Activated CD4-positive, alpha-beta memory T cell treated with anti-CD3 and anti-CD28 coated beads, Interleukin-2, amount 10 ng/mL, durations not matched to agents 7 days and 5 days (primary cell): ENCODE measurements around the gene AGBL3. TPM values are rescaled to one million over a fixed set of nuclear protein-coding genes. Genes with fewer than 3 reads are reported as not detected.
A peak's percentile ranks its signal among the peaks of the same experiment; 100 is the strongest.

ENCODE experiments used
- CTCF ChIA-PET: fragments of 350-600 bp; sonication (Branson Sonifier 250); formaldehyde crosslinking; loops from one replicate; lab custom pipeline; 2021; ENCODE audit warnings: antibody characterized with exemption, inconsistent platforms; lab: Charles Lee
- POLR2A ChIA-PET: fragments of 350-600 bp; sonication (Branson Sonifier 250); formaldehyde crosslinking; loops from one replicate; lab custom pipeline; 2021; ENCODE audit warnings: antibody characterized with exemption; lab: Charles Lee
- DNase-seq: peaks from one replicate; pipeline ENCODE4 v3.0.0-alpha.2; 2020
- H3K27ac Mint-ChIP-seq: one replicate; pipeline ENCODE4 v1.8.0; 2021; ENCODE audit warnings: mild to moderate bottlenecking, mixed read lengths
- H3K27me3 Mint-ChIP-seq: one replicate; pipeline ENCODE4 v1.8.0; 2021; ENCODE audit warnings: mixed read lengths
- H3K36me3 Mint-ChIP-seq: one replicate; pipeline ENCODE4 v1.8.0; 2021; ENCODE audit warnings: low read depth, mixed read lengths
- H3K4me1 Mint-ChIP-seq: one replicate; pipeline ENCODE4 v1.8.0; 2021; ENCODE audit warnings: mixed read lengths
- H3K4me3 Mint-ChIP-seq: one replicate; pipeline ENCODE4 v1.8.0; 2021; ENCODE audit warnings: mild to moderate bottlenecking, mixed read lengths
- H3K9me3 Mint-ChIP-seq: one replicate; pipeline ENCODE4 v1.8.0; 2021; ENCODE audit warnings: mixed read lengths
- total RNA-seq, 2 experiments: library from RNA; stranded (reverse); gene quantifications; one replicate each; pipeline ENCODE4 v1.2.3, GENCODE V29; 2021

Gene AGBL3
- total RNA-seq, 2 experiments from 2014 or later, result 2.8 to 3.4 TPM

DNA sequence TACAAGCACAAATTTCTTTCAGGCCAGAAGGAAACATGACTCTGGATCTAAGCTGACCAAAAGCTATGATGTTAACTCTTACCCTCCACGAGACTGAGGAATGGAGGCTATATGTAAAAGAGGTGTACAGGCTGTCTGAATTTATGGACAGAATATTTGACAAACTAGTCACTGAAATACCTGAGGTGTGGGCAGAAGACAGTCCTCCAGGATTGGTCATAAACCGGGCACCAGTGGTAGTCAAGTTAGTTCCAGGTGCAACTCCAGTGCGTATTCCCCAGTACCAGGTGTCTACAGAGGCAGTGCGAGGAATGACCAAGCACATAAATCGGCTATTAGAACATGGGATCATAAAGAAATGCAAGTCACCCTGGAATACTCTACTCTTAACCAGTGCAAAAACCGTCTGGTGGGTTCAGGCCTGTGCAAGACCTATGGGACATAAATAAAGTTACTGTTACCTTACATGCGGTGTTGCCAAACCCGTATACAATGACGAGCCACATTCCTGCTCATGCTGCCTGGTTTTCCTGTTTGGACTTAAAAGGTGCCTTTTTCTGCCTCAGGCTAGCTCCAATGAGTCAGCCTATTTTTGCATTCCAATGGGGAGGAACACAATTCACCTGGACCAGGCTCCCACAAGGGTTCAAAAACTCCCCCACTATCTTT lies 190.9 kb downstream of the AGBL3 start:
- Mint-ChIP-seq H3K36me3 (peaks cover 35% of the 10 kb centered on the region), H3K27me3 (no peaks in the 10 kb centered on the region), H3K9me3 (peaks cover 27% of the 10 kb centered on the region), H3K4me1 (peaks cover under 1% of the 10 kb centered on the region), H3K27ac (no peak overlapping the region), H3K4me3 (no peak overlapping the region)
- POLR2A ChIA-PET, result interaction anchor here (0.7 to 1.1 kb wide), 2 partner anchors 11 to 29 kb away, joined by 3 read pairs; partner anchors contain the start of gene TMEM140
- DNase-seq, result peak; percentile 5
- CTCF ChIA-PET, result no interaction called here

DNA sequence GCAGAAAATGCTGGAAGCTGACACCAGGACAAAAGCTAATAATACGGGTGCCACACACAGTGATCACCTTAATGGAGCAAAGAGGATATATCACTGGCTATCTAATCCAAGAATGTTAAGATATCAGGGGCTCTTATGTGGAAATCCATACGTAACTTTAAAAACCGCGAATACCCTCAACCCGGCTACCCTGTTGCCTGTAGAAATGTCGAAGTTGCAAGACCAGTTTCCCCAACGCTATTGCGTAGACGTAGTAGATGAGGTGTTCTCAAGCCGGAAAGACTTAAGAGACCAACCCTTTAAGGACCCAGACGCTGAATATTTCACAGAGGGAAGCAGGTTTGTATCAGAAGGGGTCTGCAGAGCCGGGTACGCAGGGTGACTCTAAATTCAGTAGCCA lies 192.1 kb downstream of the AGBL3 start:
- Mint-ChIP-seq H3K27me3 (no peaks in the 10 kb centered on the region), H3K27ac (no peak overlapping the region), H3K4me3 (no peak overlapping the region), H3K9me3 (peaks cover 35% of the 10 kb centered on the region), H3K4me1 (no peaks in the 10 kb centered on the region), H3K36me3 (peaks cover 47% of the 10 kb centered on the region)
- DNase-seq, result no peak
- POLR2A ChIA-PET, result no interaction called here
- CTCF ChIA-PET, result interaction anchor here (0.9 kb wide), 2 partner anchors 8 to 9 kb away, joined by 3 read pairs; partner anchors contain the start of gene CYREN

DNA sequence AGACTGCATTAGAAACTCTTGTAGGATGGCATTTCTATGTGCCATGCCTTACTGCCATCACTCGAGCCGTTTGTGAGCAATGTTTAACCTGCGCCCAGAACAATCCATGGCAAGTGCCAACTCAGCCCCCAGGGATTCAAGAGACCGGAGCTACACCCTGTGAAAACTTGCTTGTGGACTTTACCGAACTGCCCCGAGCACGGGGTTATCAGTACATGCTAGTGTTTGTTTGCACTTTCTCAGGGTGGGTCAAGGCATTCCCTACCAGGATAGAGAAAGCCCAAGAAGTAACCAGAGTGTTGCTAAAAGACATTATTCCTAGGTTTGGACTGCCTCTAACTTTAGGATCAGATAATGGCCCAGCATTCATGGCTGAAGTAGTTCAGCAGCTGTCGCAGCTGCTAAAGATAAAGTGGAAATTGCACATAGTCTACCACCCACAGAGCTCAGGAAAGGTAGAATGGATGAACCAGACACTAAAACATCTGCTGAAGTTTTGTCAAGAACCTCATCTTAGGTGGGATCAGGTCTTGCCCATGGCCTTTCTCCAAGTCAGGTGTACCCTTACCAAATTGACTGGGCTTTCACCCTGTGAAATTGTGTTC lies 193.1 kb downstream of the AGBL3 start:
- no peak overlapping the region for H3K27ac Mint-ChIP-seq
- no peak overlapping the region for H3K4me3 Mint-ChIP-seq
- no peak for DNase-seq
- ChIA-PET CTCF (interaction anchor here (0.9 kb wide), 2 partner anchors 9 to 10 kb away, joined by 3 read pairs; partner anchors contain the start of gene CYREN), POLR2A (no interaction called here)
- peaks cover 40% of the 10 kb centered on the region for H3K9me3 Mint-ChIP-seq
- H3K36me3 Mint-ChIP-seq, result peaks cover 57% of the 10 kb centered on the region
- no peaks in the 10 kb centered on the region for H3K27me3 Mint-ChIP-seq
- H3K4me1 Mint-ChIP-seq, result no peaks in the 10 kb centered on the region

DNA sequence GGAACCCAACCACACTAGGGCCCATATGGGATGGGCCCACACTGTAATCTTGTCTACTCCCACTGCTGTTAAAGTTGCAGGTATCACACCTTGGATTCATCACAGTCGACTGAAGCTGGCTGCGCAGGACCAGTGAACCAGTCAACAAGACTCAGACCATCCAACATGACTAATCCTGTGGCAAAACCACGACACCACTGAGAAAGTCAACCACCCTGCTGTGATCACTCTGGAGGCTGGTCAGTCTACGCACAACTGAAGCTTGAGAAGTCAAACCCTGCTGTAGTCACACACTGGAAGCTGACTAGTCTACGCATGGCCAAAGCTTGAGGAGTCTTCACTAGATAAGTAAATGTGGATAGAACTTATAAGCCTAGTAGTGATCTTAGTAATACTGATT lies 193.8 kb downstream of the AGBL3 start:
- Mint-ChIP-seq H3K27me3 (no peaks in the 10 kb centered on the region), H3K4me3 (no peak overlapping the region), H3K36me3 (peaks cover 61% of the 10 kb centered on the region), H3K4me1 (no peaks in the 10 kb centered on the region), H3K27ac (no peak overlapping the region), H3K9me3 (peaks cover 40% of the 10 kb centered on the region)
- DNase-seq, result no peak
- ChIA-PET CTCF (no interaction called here), POLR2A (interaction anchor here (1.4 kb wide), 1 partner anchor 32 kb away, joined by 4 read pairs; the partner anchor contains the start of gene TMEM140)

DNA sequence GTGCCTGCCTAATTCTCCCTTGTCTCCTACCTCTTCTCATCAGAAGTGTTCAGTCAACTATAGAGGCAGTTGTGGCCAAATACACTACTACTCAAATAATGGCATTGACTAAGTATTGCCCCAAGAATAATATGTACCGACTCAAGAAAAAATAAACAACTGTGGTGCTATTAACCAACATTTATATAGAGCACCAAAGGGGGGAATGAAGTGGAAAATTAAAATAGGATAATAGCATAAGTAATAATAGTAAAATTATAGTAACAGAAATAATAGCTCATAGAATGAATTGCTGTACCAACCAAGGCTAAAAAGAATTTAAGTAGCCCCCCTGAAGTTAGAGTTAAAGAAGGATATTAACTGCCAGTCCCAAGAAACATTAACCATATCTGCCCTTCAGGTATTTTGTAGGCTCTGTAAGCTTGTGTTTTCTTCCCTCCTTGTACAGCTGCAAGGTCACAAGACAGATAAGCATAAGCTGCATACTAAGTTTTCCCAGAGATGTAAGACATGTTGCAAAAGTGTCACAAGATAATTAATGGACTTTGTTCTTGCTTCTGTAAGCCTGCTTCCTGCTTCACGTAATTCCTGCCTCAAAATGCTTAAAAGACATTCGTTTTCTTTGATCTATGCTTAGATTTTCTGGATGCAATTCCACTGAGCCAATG lies 195.1 kb downstream of the AGBL3 start:
- H3K27ac Mint-ChIP-seq, result no peak overlapping the region
- H3K4me1 Mint-ChIP-seq, result no peaks in the 10 kb centered on the region
- peaks cover 71% of the 10 kb centered on the region for H3K36me3 Mint-ChIP-seq
- ChIA-PET POLR2A (interaction anchor here (1.4 kb wide), 1 partner anchor 34 kb away, joined by 4 read pairs; the partner anchor contains the start of gene TMEM140), CTCF (interaction anchor here (0.6 kb wide), 1 partner anchor 532 kb away, joined by 3 read pairs; no protein-coding TSS in a partner anchor)
- peaks cover 40% of the 10 kb centered on the region for H3K9me3 Mint-ChIP-seq
- H3K27me3 Mint-ChIP-seq, result no peaks in the 10 kb centered on the region
- no peak overlapping the region for H3K4me3 Mint-ChIP-seq
- DNase-seq, result no peak

DNA sequence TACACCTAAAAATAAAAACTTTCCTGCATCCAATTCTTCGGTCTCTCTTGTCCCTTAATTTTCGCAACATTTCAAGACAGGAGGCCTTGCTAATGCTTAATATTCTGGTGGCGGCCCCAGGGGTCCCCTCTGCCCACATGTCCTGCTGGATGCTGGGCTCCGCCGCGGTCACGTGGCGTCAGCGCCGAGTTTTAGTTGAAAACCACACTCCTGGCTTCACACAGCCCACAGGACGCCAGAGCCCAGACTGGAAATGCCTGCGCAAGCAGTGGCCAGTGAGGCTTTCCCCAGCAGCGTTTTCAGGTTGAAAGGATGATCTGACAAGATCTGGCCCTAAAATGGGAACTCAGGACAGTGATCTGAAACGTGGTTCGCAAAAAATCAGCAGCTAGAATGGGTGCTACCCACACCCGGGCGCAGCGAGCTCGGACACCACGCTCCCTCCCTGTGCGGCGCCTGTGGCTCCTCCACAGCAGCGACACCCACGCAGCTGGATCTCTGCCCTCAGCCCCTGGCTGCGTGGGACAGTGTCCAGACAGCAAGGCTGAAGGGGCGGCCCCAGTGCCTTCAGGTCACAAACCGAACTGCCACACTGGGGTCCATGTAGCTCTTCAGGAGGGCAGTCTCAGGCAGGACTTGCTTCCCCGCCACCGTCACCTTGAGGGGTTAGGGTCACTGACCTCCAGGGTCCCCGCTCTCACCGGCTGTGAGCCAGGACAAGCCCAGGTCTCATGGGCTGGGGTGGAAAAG lies 195.8 kb downstream of the AGBL3 start:
- Mint-ChIP-seq H3K27me3 (no peaks in the 10 kb centered on the region), H3K27ac (no peak overlapping the region), H3K9me3 (peaks cover 40% of the 10 kb centered on the region), H3K4me3 (no peak overlapping the region), H3K36me3 (peaks cover 72% of the 10 kb centered on the region), H3K4me1 (peaks cover 2% of the 10 kb centered on the region)
- DNase-seq, result no peak
- ChIA-PET POLR2A (no interaction called here), CTCF (interaction anchor here (0.6 kb wide), 1 partner anchor 531 kb away, joined by 3 read pairs; no protein-coding TSS in a partner anchor)

DNA sequence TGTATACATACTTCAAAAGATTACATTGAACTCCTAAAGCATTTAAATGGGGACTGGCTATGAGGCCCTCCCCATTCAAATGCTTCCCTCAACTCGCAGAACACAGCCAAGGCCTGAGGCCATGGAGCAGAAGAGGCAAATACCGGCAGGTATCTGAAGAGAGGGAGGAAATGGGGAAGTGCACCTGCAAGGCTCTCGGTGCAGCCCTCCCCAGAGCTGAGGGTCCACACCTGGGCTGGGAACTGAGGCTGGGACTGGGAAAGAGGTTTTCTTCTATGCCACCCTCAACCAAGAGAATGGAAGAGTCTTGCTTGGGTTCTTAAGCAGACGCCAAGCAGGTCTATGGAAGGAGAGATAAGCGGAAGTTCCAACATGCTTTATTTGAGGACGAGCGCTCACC lies 197.2 kb downstream of the AGBL3 start:
- Mint-ChIP-seq H3K4me1 (peaks cover 2% of the 10 kb centered on the region), H3K27ac (no peak overlapping the region), H3K27me3 (no peaks in the 10 kb centered on the region), H3K36me3 (peaks cover 83% of the 10 kb centered on the region), H3K4me3 (no peak overlapping the region), H3K9me3 (peaks cover 40% of the 10 kb centered on the region)
- DNase-seq, result no peak
- POLR2A ChIA-PET, result no interaction called here
- CTCF ChIA-PET, result interaction anchor here (0.6 to 1.0 kb wide), 2 partner anchors 14 to 17 kb away, joined by 3 read pairs; no protein-coding TSS in a partner anchor

DNA sequence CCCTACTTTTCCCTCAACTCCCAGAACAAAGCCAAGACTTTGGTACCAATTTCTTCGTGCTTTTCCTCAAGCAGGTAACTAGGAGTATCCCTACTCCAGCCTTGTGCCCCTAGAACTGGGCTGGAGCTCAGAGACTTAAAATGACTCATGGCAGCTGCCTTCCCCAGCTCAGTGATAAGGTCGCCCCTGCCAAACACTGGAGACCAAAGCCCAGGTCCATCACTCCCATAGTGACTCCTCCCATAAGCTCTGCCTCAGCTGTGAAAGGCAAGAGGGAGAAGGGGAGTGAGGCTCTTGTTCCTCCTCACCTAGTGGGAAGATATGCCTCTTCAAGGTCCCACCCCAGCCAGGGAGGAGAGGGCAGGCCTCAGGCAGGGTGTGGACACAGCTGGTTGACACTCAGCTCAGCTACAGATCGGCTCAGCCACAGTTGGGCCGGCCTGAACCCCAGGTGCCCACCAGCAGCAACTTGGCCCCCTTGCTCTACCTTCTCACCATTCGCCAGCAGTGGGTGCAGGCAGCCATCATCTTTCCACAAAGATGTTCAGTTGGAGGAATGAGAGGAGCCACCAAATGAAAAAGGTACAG lies 198.0 kb downstream of the AGBL3 start:
- no peak for DNase-seq
- H3K4me3 Mint-ChIP-seq, result no peak overlapping the region
- POLR2A ChIA-PET, result no interaction called here
- no peak overlapping the region for H3K27ac Mint-ChIP-seq
- peaks cover 80% of the 10 kb centered on the region for H3K36me3 Mint-ChIP-seq
- CTCF ChIA-PET, result no interaction called here
- no peaks in the 10 kb centered on the region for H3K27me3 Mint-ChIP-seq
- H3K4me1 Mint-ChIP-seq, result peaks cover 2% of the 10 kb centered on the region
- peaks cover 34% of the 10 kb centered on the region for H3K9me3 Mint-ChIP-seq

Other genes with a start within 250 kb of the AGBL3 start
- under 1 TPM; 0.38 to 0.63 TPM for gene CALD1, start 206.9 kb upstream of the AGBL3 start, total RNA-seq
- 10 to 100 TPM; 36.5 to 37.1 TPM for gene TMEM140, start 161.6 kb downstream of the AGBL3 start, total RNA-seq
- 10 to 100 TPM; 32.0 to 32.1 TPM for gene CYREN, start 184.2 kb downstream of the AGBL3 start, total RNA-seq
- 10 to 100 TPM; 10.7 to 11.6 TPM for gene WDR91, start 225.0 kb downstream of the AGBL3 start, total RNA-seq
- not detected for gene STRA8, start 247.3 kb downstream of the AGBL3 start, total RNA-seq